HK-2 (cell line): ENCODE results near the gene S100A7A.
A peak's percentile ranks its signal among the peaks of the same experiment; 100 is the strongest.
"Not testable (repeated sequence)": the region's sequence is repeated elsewhere in the genome, so short reads cannot be mapped to it uniquely, and the experiment has no call there.

Experiments used
- DNase-seq: peaks from one replicate; pipeline ENCODE4 v3.0.0-alpha.2; 2018; ENCODE audit not compliant: unreplicated experiment

Gene S100A7A

DNA sequence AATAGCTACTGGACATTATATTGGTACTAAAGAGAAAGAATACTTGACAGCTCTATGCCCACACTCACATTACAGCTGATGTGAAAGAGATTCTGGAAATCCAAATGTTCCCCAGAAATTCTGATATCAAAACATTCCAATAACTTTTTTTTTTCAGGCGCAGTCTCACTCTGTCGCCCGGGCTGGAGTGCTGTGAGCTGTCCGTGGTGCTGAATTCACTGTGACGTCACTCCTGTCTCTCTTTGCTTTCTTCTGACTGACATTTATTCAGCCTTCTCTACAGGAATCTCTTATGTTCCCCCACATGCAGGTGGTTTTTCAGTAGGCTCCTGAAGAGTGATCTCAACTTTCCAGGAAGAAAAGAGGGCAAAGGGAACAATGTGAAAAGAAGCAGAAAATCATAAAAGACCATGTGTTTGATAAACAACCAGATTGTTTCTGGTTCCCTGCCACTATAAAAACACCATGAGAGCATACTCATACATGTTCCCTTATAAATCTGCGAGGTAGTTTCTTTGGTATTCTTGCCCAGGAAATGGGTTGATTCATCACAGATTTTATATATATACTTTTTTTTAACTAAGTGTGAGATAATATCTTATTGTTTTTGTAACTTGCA lies 6.2 kb downstream of the S100A7A start:
- peak; percentile 69 for DNase-seq

DNA sequence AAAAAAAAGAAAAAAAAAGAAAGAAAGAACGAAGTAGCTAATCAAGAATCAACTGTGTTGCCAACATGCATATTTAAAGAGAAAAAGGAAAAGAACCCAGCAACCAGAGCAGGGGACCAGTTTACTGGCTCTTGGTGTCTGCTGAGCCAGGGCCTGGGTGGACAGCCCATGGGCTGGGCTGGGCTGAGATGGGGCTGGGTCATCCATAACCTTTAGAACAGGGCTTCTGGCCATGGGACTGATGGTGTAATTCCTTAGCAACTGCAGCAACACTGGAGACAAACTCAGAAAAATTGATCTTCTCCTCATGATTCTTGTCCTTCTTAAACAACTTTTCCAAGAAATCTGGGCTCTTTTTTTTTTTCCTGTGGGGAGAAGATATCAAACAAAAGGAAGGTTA lies 10.5 kb downstream of the S100A7A start:
- DNase-seq = no peak

DNA sequence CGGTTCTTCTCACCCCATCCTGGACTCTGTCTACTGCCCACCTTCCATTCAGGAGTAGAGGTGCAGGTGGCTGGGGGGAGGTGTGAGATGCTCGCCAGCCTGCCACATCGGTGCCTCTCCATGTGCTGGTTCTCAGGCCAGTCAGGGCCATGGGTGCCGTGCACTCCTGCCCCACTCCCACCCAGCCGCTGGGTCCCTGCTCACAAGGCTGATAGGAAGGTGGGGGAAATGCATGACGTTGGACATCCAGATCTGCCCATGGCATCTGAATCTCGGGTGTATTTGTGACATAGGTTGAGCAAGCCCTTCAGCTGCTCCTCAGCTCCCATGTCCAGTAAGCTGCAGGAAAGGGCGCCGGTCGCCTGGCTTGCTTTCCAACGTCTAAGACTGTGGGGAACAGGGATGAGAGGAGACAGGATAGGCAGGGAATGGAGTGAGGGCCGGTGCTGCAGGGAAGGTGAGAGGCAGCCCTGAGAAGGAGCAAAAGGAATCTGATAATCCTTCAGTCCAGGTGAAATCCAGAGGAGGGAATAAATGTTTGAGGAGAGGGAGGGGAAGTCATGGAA lies 11.8 kb downstream of the S100A7A start:
- DNase-seq = no peak

DNA sequence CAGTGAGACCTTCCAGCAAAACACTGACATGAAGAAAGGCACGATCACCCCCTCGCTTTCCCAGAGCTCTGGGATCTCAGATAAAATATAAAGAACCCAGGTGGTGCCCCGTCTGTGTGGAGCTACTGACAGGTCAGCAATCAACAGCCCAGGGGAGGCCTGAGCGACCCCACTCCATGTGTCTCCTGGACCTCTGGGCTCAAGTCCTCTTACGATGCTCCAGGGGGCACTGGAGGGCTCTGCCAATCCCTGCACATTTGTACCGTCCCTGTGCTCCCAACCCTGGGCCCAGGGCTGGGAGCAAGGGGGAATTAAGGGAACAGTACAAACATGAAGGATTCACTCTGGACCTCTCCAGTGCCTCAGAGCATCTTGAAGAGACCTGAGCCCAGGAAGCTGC lies 12.5 kb downstream of the S100A7A start:
- no peak for DNase-seq

DNA sequence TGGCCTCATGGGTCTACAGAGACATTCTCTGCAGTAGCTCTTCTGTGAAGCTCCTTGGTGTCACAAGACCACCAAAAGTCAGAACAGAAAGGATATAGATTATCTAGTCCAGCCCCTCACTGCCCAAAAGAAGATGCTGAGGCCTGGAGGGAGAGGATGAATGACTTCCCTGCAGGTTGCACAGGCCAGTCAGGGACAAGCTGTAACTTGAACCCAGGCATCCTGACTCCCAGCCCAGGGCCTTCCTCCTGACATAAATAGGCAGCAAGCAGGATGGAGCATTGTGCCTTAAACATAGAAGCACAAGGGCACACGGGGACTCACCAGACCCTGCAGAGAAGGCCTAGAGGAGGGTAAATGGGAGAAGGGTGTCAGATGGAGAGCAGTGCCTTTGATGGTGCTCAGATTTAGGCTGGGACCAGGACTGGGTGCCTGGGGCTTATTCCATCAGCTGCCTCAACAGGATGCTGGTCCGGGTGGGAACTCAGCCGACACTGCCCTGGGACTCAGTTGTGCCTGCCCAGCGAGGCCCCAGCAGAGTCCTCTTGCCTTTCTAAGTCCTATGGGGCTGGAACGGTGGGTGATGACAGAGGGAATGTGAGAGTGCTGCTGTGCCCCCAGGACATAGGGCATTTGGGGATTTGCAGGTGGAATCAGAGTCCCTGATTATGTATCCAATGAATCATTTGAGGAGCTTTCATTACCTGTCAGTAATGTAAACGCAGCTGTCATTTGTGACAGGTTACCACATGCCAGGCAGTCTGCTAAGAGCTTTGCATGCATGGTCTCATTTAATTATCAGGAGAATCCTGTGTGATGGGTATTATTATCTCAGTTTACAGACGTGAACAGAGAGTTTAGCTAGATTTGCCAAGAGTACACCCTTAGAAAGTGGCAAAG lies 13.2 kb downstream of the S100A7A start:
- no peak for DNase-seq

DNA sequence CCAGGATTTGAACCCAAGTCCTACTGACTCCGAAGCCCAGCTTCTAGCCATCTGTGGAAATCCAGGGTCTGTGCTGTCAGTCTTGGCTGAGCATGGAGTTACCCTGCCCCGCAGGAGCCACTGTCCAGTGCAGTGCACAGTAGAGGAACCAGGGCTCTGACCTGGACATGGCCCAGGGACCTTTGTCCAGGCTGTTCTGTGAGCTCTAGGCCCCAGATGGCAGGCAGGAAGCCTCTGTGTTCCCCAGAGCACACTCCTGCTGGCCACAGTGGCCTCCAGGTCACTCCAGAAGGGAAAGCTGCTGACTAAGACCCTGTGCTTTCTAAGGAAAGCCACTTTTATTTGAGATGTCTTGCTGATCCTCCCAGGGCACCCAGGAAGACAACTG lies 13.8 kb downstream of the S100A7A start:
- no peak for DNase-seq

DNA sequence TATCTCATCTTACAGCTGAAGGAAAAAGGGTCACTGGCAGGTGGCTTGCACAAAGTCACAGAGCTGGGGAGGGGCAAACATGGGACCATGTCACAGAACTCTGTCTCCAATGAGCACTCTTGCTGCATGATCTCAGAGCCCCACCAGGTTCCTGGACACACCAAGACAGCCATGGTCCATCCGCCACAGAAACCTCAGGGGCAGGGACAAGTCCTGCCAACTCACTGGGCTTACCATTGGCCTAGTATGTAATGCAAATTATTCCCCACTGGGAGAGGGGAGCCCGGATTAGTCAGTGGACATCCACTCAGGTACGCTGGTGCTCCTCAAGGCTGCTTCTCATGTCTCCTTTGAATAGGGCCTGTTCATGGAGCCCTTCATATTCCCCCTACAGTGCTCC lies 14.2 kb downstream of the S100A7A start:
- no peak for DNase-seq

DNA sequence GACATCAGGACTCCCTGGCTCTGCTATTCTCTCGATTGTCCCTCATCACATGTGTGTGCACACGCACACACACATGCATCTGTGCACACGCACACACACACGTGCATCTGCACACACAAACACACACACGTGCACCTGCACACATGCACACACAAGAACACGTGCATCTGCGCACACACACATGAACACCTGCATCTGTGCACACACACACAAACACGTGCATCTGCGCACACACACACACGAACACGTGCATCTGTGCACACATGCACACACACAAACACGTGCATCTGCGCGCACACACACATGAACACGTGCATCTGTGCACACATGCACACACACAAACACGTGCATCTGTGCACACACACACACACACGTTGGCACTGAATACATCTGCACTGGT lies 14.7 kb downstream of the S100A7A start:
- no peak for DNase-seq

DNA sequence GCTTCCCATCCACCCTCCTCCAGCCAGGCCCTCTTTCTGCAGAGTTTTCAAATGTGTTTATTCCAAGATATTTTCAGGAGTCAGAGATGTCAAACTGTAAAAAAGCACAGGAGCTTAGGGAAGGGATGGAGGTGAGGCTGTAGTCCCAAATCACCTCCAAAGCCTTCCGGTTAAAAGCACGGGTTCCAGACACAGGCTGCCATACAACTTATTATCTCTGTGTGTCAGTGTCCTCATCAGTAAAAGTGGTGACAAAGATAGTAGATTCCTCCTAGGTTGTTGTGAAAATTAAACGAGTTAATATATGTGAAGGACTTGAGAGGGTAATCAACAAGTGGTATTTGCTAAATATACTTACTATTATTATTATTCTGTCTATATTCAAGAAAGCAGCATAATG lies 15.1 kb downstream of the S100A7A start:
- no peak for DNase-seq

DNA sequence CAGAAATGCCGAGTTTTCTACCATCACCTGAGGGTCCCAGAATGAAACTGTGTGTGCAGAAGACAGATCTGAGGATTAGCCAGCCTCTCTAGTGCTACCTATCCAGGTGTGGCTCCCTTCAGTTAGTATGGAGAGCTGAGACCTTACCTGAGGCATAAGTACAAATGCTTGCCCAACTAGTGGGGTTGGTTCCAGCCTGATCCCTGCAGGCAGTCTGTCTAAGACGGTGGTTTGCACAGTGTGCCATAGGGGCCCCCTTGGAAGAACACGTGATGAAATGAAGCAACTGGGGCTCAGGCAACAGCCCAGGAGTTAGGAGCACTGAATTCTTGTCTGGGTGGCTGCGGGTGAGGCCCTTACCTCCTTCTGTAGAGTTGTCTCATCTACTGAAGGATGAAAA lies 15.6 kb downstream of the S100A7A start:
- no peak for DNase-seq

DNA sequence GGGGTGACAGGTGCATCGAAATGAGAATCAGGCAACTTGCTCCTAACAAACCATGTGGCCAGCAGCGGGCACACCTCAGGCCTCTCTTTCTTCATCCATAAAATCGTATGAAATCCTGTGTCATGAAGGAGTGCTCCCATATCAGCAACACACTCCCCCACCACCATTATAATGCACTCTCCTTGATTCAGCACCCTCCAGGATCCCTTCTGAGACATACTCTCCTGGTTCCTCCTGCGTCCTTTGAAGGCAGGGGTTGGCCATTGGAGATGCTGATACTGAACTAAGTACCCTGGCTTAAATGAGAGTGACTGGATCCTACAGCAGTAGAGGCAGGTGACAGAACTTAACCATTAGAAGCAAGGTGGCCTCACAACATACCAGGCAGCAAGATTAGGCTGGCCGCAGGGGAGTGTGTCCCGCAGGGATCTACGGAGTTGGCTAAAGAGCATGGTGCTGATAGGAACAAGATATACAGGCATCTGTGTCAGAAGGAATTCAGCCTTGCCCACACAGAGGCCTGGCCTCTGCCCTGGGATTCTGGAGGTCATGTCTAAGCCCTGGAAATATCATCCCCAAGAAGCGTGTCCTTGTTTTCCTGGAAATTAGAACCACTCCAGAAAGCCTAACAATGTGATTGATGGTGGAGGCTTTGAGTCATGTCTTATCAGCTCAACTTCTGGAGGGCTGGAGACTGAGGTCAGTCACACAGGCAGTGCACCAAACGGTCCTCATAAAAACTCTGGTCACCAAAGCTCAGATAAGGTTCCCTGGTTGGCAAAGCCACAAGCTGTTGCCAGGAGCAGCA lies 16.8 kb downstream of the S100A7A start:
- DNase-seq = no peak

DNA sequence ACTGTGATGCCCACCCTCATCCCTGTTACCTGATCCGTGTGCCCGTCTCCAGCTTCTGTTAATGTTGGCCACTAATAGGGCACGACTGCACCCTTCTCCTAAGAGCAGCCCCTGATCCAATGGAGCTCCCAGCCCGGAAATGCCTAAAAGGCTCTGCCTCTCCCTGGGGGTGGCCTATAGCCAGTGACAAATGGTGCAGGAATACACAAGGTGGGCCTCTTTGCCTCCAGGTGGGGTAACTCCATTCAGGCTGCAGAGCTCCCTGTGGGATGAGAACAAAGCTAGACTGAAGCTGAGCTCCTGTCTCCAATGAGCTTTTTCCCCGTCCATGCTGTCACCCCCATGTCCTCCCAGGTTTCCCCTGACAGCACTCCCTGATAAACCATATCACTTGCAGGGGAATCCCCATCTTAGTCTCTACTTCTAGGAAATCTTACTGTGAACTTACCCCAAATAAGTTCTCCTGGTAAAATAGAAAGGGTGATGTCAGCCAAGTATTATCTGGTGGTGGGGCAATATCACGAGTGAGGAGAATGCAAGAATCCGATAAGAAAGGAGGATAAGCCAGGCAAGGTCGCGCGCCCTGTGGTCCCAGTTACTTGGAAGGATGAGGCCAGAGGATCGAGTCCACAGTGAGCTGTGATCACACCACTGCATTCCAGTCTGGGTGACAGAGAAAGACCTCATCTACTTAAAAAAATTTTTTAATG lies 18.6 kb downstream of the S100A7A start:
- no peak for DNase-seq

DNA sequence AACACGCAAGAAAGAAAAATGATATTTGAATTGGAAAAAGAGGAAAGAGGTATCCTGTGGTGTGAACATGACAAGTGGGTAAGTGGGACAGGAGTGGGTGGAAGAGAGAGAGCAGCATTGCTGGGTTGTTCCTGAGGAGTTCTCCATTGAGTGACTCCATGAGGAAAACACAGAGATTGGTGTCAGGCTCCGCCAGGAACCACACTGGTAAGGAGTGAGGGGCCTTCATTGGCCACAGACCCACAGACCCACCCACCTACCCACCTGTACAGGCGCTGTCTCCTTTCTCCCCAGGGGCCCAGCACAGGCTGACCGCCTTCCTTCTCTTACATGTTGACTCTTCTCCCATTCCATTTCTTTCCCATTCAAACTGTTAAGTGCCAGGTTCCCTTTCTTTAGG lies 20.9 kb downstream of the S100A7A start:
- DNase-seq = no peak

DNA sequence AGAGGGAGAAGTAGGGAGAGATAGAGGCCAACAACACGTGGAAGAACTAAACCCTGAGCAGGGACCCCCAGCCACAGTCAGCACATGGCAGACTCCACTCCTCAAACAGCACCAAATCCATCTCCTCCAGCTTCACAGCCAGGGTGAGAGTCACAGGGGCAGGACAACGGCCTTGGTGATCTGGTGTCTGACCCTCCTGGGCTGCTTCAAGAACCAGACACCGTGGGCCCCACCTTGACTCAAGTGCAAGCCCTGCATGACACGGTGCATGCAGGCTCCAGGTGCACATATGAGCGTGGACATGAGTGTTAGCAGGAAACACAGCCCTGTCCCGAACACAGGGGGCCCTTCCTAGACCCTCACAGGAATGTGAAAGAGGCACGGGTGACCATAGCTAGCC lies 22.3 kb downstream of the S100A7A start:
- DNase-seq = no peak

DNA sequence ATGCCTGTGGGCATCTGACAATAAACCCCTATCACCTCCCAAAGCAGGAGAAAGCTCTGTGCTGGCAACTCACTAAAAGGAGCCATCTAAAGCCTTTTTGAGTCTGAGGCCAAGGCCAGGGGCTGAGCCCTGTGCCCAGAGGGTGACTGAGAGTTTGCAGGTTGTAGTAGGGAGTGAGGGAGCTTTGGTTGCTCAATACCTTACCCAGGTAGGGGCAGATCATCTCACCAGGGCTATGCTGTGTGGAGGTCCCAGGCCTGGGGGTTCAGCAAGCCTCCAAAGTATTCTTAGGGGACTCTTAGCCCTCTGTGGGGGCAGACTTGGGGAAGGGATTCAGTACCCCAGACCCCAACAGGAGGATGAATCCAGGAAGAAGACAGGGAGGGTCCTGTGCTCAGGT lies 23.0 kb downstream of the S100A7A start:
- no peak for DNase-seq

DNA sequence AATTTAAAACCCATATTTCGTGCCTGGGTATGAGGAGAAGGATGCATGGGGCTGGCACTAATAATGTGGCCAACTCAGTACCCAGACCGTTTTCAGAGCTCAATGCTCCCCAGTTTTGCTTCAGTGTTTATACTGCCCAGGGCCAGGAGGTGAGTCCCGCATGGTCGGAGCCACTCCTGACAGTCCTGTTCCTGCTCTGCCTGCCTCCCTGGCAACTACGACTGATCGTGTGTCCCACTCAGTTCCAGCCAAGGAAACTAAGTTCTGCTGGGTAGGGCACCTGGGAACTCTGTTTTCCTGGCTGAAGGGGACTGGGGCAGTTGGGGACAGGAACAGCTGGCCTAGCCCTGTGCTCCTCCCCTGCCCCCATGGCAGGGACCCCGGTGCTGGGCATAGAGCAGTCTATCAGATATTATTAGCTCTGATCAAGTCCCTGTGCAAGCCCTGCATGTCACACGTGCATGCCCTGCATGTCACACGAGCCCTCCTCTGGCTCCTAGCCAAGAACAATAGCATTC lies 25.0 kb downstream of the S100A7A start:
- no peak for DNase-seq

DNA sequence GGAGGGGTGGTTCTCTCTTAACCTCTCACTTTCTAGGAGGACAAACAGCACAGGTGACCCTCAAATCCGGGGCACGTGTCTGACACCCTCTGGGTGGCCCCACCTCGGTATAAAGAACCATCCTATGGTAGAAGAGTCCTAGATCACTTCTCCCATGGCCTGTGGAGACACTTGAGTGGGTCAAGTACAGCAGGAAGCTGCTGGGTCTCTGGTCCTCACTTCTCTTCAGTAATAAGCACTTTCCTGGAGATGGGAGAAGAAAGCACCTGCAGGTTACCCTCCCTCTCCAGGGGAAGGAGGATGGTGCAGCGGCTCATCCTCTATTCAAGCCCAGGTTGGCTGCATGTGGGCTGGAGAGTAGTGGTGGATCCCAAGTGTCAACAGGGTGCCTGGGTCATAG lies 27.2 kb downstream of the S100A7A start:
- no peak for DNase-seq

DNA sequence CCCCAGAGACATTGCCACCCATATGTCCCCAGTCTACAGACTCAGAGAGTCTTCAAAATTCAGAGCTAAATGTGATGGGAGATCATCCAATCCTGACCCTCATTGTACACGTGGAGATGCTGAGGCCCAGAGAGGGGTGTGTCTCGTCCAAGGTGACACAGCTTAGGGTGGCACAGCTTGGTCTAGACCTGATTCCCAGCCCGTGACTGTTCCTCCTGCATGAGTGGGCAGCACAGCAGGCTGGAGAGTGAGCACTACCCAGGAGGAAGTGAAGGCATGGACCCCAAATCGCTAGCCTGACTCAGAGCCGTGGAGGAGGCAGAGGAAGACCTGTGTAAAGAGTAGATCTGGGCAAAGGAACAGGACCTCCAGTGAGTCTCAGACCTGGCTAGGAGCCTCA lies 27.8 kb downstream of the S100A7A start:
- no peak for DNase-seq

DNA sequence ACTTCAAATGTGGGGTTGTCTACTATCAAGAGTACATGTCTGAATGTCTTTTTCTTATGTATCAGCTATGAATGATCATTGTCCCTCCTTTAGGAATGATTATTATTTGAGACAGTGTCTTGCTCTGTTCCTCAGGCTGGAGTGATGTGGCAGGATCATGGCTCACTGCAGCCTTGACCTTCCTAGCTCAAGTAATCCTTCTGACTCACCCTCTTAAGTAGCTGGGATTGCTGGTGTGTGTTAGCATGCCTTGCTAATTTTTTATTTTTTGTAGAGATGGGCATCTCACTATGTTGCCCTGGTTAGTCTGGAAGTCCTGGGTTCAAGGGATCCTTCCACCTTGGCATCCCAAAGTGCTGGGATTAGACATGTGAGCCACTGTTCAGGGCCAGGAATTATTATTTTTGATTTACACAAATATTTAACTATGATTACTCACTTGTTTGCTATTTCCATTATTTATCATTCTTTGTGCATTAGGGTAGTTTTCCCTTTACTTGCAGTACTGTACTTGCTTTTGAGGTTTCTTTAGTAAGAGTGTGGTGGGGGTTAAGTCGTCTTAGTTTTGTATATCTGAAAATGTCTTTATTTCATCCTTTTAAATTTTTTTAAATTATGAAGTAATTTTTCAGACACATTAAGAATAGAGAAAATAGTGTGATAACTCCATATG lies 31.3 kb downstream of the S100A7A start:
- DNase-seq = peak; percentile 15

DNA sequence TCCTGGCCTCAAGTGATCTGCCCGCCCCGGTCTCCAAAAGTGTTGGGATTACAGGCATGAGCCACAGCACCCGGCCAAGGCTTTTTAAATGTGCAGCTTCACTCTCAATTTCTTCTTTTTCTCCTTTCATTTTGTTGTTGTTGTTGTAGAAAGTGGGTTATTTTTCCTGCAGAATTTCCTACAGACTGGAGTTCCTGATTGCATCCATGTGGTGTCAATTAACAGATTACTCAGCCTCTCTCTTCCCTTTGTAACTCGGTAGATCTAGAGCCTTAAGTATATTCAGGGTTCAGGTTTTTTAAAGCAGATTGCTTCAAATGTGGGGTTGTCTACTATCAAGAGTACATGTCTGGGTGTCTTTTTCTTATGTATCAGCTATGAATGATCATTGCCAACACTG lies 32.5 kb downstream of the S100A7A start:
- DNase-seq = not testable (repeated sequence)

DNA sequence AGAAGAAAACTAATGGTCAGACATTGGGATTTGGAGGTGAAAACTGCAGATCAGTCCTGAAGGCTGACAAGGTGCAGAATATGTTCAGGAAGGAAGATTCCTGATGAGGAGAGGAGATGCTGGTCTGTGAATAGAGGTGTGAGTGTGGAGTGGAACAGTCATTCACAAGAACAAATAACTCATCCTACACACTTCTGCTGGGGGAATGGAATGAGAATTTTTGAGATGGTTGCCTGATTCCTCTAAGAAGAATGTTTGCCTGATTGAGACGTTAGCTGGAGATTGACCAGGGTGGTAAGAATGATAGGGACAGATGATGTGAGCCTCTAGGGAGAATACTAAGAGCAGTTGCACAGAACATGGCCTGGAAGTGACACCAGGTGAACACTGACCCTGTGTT lies 40.1 kb downstream of the S100A7A start:
- no peak for DNase-seq
